OCI-LY1 (cell line): ENCODE measurements around the gene SYNE2.

ENCODE experiments used
- CTCF ChIP-seq: fragments of 200-600 bp; sonication (generic), shearing (Covaris generic); IDR thresholded peaks from 2 replicates; pipeline ENCODE4 v1.5.1; 2017; ENCODE audit warnings: mild to moderate bottlenecking, antibody characterized with exemption, low read length, moderate library complexity, mixed read lengths
- EZH2 ChIP-seq: fragments of 200-600 bp; sonication (generic), shearing (Covaris generic); IDR thresholded peaks from 2 replicates; pipeline ENCODE4 v1.8.0; 2017; ENCODE audit warnings: borderline replicate concordance, mixed run types, mild to moderate bottlenecking, antibody characterized with exemption, low read length, moderate library complexity, mixed read lengths

GRCh38 chr14:64126548-64126947 lies 273.7 kb downstream of the SYNE2 start:
- TF ChIP-seq CTCF (no peak), EZH2 (no peak)
